RCC 7860 (cell line): ENCODE results near the gene ERAP2.

ENCODE experiments used
- DNase-seq: peaks from one replicate; pipeline ENCODE4 v3.0.0-alpha.2; 2015; ENCODE audit warnings: low spot score
- FAIRE-seq: peaks from 2 replicates; lab custom pipeline; 2012; peaks lifted over from hg19 to GRCh38; lab: Jason Lieb, UNC

The ERAP2 gene

GRCh38 chr5:96952974-96953730, 76.9 kb downstream of the ERAP2 start:
- no peak for DNase-seq
- FAIRE-seq, result no peak

- no peak for FAIRE-seq
- DNase-seq, result no peak
Observed at GRCh38 chr5:96957254-96958049, 81.2 kb downstream of the ERAP2 start.

- DNase-seq (no peak), FAIRE-seq (no peak)
Observed at GRCh38 chr5:96958977-96959376, 82.7 kb downstream of the ERAP2 start.

GRCh38 chr5:96961053-96961452, 84.8 kb downstream of the ERAP2 start:
- DNase-seq, result no peak
- no peak for FAIRE-seq

GRCh38 chr5:96962540-96962991, 86.3 kb downstream of the ERAP2 start:
- no peak for DNase-seq
- FAIRE-seq, result no peak

- no peak for FAIRE-seq
- DNase-seq, result no peak
Observed at GRCh38 chr5:96963267-96963666, 87.0 kb downstream of the ERAP2 start.

GRCh38 chr5:96966801-96967200, 90.5 kb downstream of the ERAP2 start:
- DNase-seq (no peak), FAIRE-seq (no peak)

- FAIRE-seq (no peak), DNase-seq (no peak)
Observed at GRCh38 chr5:96967400-96967799, 91.1 kb downstream of the ERAP2 start.

- peak; percentile 42 for FAIRE-seq
- DNase-seq, result peak; percentile 42
Observed at GRCh38 chr5:96968074-96968473, 91.8 kb downstream of the ERAP2 start.

- no peak for FAIRE-seq
- DNase-seq, result no peak
Observed at GRCh38 chr5:96968614-96969013, 92.3 kb downstream of the ERAP2 start.
